Measurements from ENCODE around the gene OTUD6A. TPM values are rescaled to one million over a fixed set of nuclear protein-coding genes. Genes with fewer than 3 reads are reported as not detected.
"Not testable (repeated sequence)": the region's sequence is repeated elsewhere in the genome, so short reads cannot be mapped to it uniquely, and the experiment has no call there.

OTUD6A gene
- total RNA-seq, 2 experiments from 2014 or later: not detected

- ChIA-PET POLR2A (no interaction called here), CTCF (no interaction called here)
- no peaks in the 10 kb centered on the region for H3K36me3 Mint-ChIP-seq (ENCODE audit: low read depth)
- no peaks in the 10 kb centered on the region for H3K9me3 Mint-ChIP-seq
- DNase-seq: no peak
- peaks cover 2% of the 10 kb centered on the region for H3K27me3 Mint-ChIP-seq
- H3K27ac Mint-ChIP-seq: no peak overlapping the region
- no peak overlapping the region for H3K4me3 Mint-ChIP-seq
- no peaks in the 10 kb centered on the region for H3K4me1 Mint-ChIP-seq
Observed at GRCh38 chrX:70062961-70063550, 799 bp downstream of the OTUD6A start.

GRCh38 chrX:70066646-70067045 lies 4.4 kb downstream of the OTUD6A start:
- Mint-ChIP-seq H3K4me3 (no peak overlapping the region), H3K4me1 (no peaks in the 10 kb centered on the region), H3K36me3 (ENCODE audit: low read depth) (no peaks in the 10 kb centered on the region), H3K27me3 (no peaks in the 10 kb centered on the region), H3K9me3 (no peaks in the 10 kb centered on the region), H3K27ac (no peak overlapping the region)
- CTCF ChIA-PET: no interaction called here
- POLR2A ChIA-PET: no interaction called here
- DNase-seq: no peak

- Mint-ChIP-seq H3K27ac (no peak overlapping the region), H3K27me3 (peaks cover 1% of the 10 kb centered on the region), H3K4me3 (no peak overlapping the region), H3K36me3 (ENCODE audit: low read depth) (no peaks in the 10 kb centered on the region), H3K9me3 (no peaks in the 10 kb centered on the region), H3K4me1 (no peaks in the 10 kb centered on the region)
- POLR2A ChIA-PET: no interaction called here
- no peak for DNase-seq
- CTCF ChIA-PET: no interaction called here
Observed at GRCh38 chrX:70079297-70079696, 17.0 kb downstream of the OTUD6A start.

- ChIA-PET POLR2A (no interaction called here), CTCF (no interaction called here)
- peaks cover 1% of the 10 kb centered on the region for H3K27me3 Mint-ChIP-seq
- no peak overlapping the region for H3K27ac Mint-ChIP-seq
- H3K4me1 Mint-ChIP-seq: no peaks in the 10 kb centered on the region
- no peak for DNase-seq
- no peaks in the 10 kb centered on the region for H3K36me3 Mint-ChIP-seq (ENCODE audit: low read depth)
- H3K9me3 Mint-ChIP-seq: no peaks in the 10 kb centered on the region
- H3K4me3 Mint-ChIP-seq: no peak overlapping the region
Observed at GRCh38 chrX:70079870-70080269, 17.6 kb downstream of the OTUD6A start.

GRCh38 chrX:70082723-70083122 lies 20.5 kb downstream of the OTUD6A start:
- H3K4me3 Mint-ChIP-seq: no peak overlapping the region
- ChIA-PET CTCF (interaction anchor here (1.1 kb wide), 1 partner anchor 15 kb away, joined by 4 read pairs; no protein-coding TSS in a partner anchor), POLR2A (no interaction called here)
- no peaks in the 10 kb centered on the region for H3K9me3 Mint-ChIP-seq
- DNase-seq: no peak
- no peaks in the 10 kb centered on the region for H3K4me1 Mint-ChIP-seq
- H3K27me3 Mint-ChIP-seq: peaks cover 1% of the 10 kb centered on the region
- H3K27ac Mint-ChIP-seq: no peak overlapping the region
- no peaks in the 10 kb centered on the region for H3K36me3 Mint-ChIP-seq (ENCODE audit: low read depth)

- no peaks in the 10 kb centered on the region for H3K9me3 Mint-ChIP-seq
- H3K36me3 Mint-ChIP-seq (ENCODE audit: low read depth): no peaks in the 10 kb centered on the region
- CTCF ChIA-PET: no interaction called here
Observed at GRCh38 chrX:70084592-70085240, 22.5 kb downstream of the OTUD6A start.

GRCh38 chrX:70087857-70088630 lies 25.8 kb downstream of the OTUD6A start:
- H3K4me3 Mint-ChIP-seq: no peak overlapping the region
- H3K27ac Mint-ChIP-seq: no peak overlapping the region
- POLR2A ChIA-PET: no interaction called here
- no peaks in the 10 kb centered on the region for H3K9me3 Mint-ChIP-seq
- CTCF ChIA-PET: interaction anchor here (1.2 kb wide), 1 partner anchor 9 kb away, joined by 3 read pairs; no protein-coding TSS in a partner anchor
- no peaks in the 10 kb centered on the region for H3K36me3 Mint-ChIP-seq (ENCODE audit: low read depth)
- H3K27me3 Mint-ChIP-seq: no peaks in the 10 kb centered on the region
- DNase-seq: no peak
- no peaks in the 10 kb centered on the region for H3K4me1 Mint-ChIP-seq

More at GRCh38 chrX:70084592-70085240, 22.5 kb downstream of the OTUD6A start:
- H3K4me1 Mint-ChIP-seq: no peaks in the 10 kb centered on the region
- H3K27me3 Mint-ChIP-seq: no peaks in the 10 kb centered on the region
- no peak overlapping the region for H3K27ac Mint-ChIP-seq
- POLR2A ChIA-PET: no interaction called here
- no peak overlapping the region for H3K4me3 Mint-ChIP-seq
- DNase-seq: no peak

- Mint-ChIP-seq H3K4me1 (no peaks in the 10 kb centered on the region), H3K4me3 (no peak overlapping the region), H3K27me3 (no peaks in the 10 kb centered on the region), H3K9me3 (no peaks in the 10 kb centered on the region), H3K27ac (no peak overlapping the region), H3K36me3 (ENCODE audit: low read depth) (no peaks in the 10 kb centered on the region)
- ChIA-PET POLR2A (no interaction called here), CTCF (no interaction called here)
- no peak for DNase-seq
Observed at GRCh38 chrX:70088751-70089150, 26.5 kb downstream of the OTUD6A start.

GRCh38 chrX:70089604-70090297 lies 27.5 kb downstream of the OTUD6A start:
- no peak overlapping the region for H3K4me3 Mint-ChIP-seq
- no peaks in the 10 kb centered on the region for H3K9me3 Mint-ChIP-seq
- no peak for DNase-seq
- H3K27me3 Mint-ChIP-seq: no peaks in the 10 kb centered on the region
- ChIA-PET POLR2A (no interaction called here), CTCF (no interaction called here)
- H3K4me1 Mint-ChIP-seq: no peaks in the 10 kb centered on the region
- no peaks in the 10 kb centered on the region for H3K36me3 Mint-ChIP-seq (ENCODE audit: low read depth)
- H3K27ac Mint-ChIP-seq: no peak overlapping the region

- H3K27me3 Mint-ChIP-seq: no peaks in the 10 kb centered on the region
- no peak overlapping the region for H3K4me3 Mint-ChIP-seq
- H3K36me3 Mint-ChIP-seq (ENCODE audit: low read depth): no peaks in the 10 kb centered on the region
Observed at GRCh38 chrX:70092247-70092646, 30.0 kb downstream of the OTUD6A start.

GRCh38 chrX:70096052-70096451 lies 33.8 kb downstream of the OTUD6A start:
- Mint-ChIP-seq H3K27me3 (peaks cover 6% of the 10 kb centered on the region), H3K36me3 (ENCODE audit: low read depth) (no peaks in the 10 kb centered on the region), H3K27ac (no peak overlapping the region), H3K4me1 (no peaks in the 10 kb centered on the region), H3K4me3 (no peak overlapping the region), H3K9me3 (no peaks in the 10 kb centered on the region)
- ChIA-PET CTCF (interaction anchor here (0.7 to 3.7 kb wide), 4 partner anchors 65 to 672 kb away, joined by 3 to 30 read pairs (median 12); no protein-coding TSS in a partner anchor), POLR2A (no interaction called here)
- DNase-seq: no peak

More at GRCh38 chrX:70092247-70092646, 30.0 kb downstream of the OTUD6A start:
- ChIA-PET POLR2A (no interaction called here), CTCF (no interaction called here)
- Mint-ChIP-seq H3K9me3 (no peaks in the 10 kb centered on the region), H3K27ac (no peak overlapping the region), H3K4me1 (no peaks in the 10 kb centered on the region)
- no peak for DNase-seq

GRCh38 chrX:70105229-70105628 lies 43.0 kb downstream of the OTUD6A start:
- no peak overlapping the region for H3K27ac Mint-ChIP-seq
- H3K4me1 Mint-ChIP-seq: no peaks in the 10 kb centered on the region
- no peak overlapping the region for H3K4me3 Mint-ChIP-seq
- H3K36me3 Mint-ChIP-seq (ENCODE audit: low read depth): no peaks in the 10 kb centered on the region
- CTCF ChIA-PET: interaction anchor here (0.9 kb wide), 1 partner anchor 8 kb away, joined by 5 read pairs; no protein-coding TSS in a partner anchor
- DNase-seq: no peak
- POLR2A ChIA-PET: no interaction called here
- H3K9me3 Mint-ChIP-seq: no peaks in the 10 kb centered on the region
- H3K27me3 Mint-ChIP-seq: no peaks in the 10 kb centered on the region

- H3K36me3 Mint-ChIP-seq (ENCODE audit: low read depth); CTCF ChIA-PET; H3K4me1 Mint-ChIP-seq; H3K27ac Mint-ChIP-seq; H3K9me3 Mint-ChIP-seq; H3K4me3 Mint-ChIP-seq; POLR2A ChIA-PET; DNase-seq; H3K27me3 Mint-ChIP-seq: not testable (repeated sequence)
Observed at GRCh38 chrX:70111436-70112026, 49.3 kb downstream of the OTUD6A start.

Measured in activated CD4-positive, alpha-beta memory T cell treated with anti-CD3 and anti-CD28 coated beads, Interleukin-2, amount 10 ng/mL, durations not matched to agents 7 days and 5 days (primary cell).